ENCODE data around the gene CYBB.

Gene CYBB

GRCh38 chrX:37815366-37815765, 35.5 kb downstream of the CYBB start:
- ChIA-PET CTCF (interaction anchor here (1.3 to 2.1 kb wide), 2 partner anchors 9 to 10 kb away, joined by 9 read pairs; no protein-coding TSS in a partner anchor), POLR2A (no interaction called here)
- Histone ChIP-seq H3K36me3 (ENCODE audit: control insufficient read depth in 2 of 2, insufficient read depth in 1 of 2, low read length in 2 of 2) (no peaks in the 10 kb centered on the region), H3K4me3 (ENCODE audit: low read depth, low read length) (no peak overlapping the region), H3K9me3 (ENCODE audit: control insufficient read depth, insufficient read depth, low read depth, low read length) (no peaks in the 10 kb centered on the region), H3K4me1 (ENCODE audit: control insufficient read depth, insufficient read depth, low read length) (no peaks in the 10 kb centered on the region), H3K27ac (ENCODE audit: extremely low read depth, low read depth, low read length) (no peak overlapping the region)
- TF ChIP-seq ZNF548 (tag by site-specific recombination; IDR thresholded peaks at IDR 0.05) (no peak), SP2 (tag by site-specific recombination; IDR thresholded peaks at IDR 0.05) (no peak), ZNF148 (tag by site-specific recombination; IDR thresholded peaks at IDR 0.05; ENCODE audit: borderline replicate concordance) (no peak), ZNF138 (tag by site-specific recombination; IDR thresholded peaks at IDR 0.05; ENCODE audit: borderline replicate concordance) (no peak), ZNF18 (tag by site-specific recombination; IDR thresholded peaks at IDR 0.05) (no peak), ZNF133 (tag by site-specific recombination; IDR thresholded peaks at IDR 0.05) (no peak), ZNF48 (tag by site-specific recombination; IDR thresholded peaks at IDR 0.05) (no peak), HIC1 (tag by site-specific recombination; IDR thresholded peaks at IDR 0.05) (no peak), ZNF600 (tag by site-specific recombination; IDR thresholded peaks at IDR 0.05) (no peak), CTCF (tag by site-specific recombination; IDR thresholded peaks at IDR 0.05) (no peak), ZSCAN30 (tag by site-specific recombination; IDR thresholded peaks at IDR 0.05) (no peak), ZNF169 (tag by site-specific recombination; IDR thresholded peaks at IDR 0.05) (no peak), ZNF350 (tag by site-specific recombination; IDR thresholded peaks at IDR 0.05) (no peak), ZNF660 (tag by site-specific recombination; IDR thresholded peaks at IDR 0.05) (no peak), ZNF354C (tag by site-specific recombination; IDR thresholded peaks at IDR 0.05; ENCODE audit: borderline replicate concordance, low read depth) (no peak), ZNF701 (tag by site-specific recombination; IDR thresholded peaks at IDR 0.05) (no peak), ZNF76 (tag by site-specific recombination; IDR thresholded peaks at IDR 0.05; ENCODE audit: borderline replicate concordance, low read depth) (no peak), ZSCAN4 (tag by site-specific recombination; IDR thresholded peaks at IDR 0.05) (no peak), ZNF768 (tag by site-specific recombination; IDR thresholded peaks at IDR 0.05) (no peak), ZBTB26 (tag by site-specific recombination; optimal IDR thresholded peaks at IDR 0.05) (no peak)

All from HEK293 (cell line).